ENCODE data around the gene KCTD11. TPM values are rescaled to one million over a fixed set of nuclear protein-coding genes. Genes with fewer than 3 reads are reported as not detected.
"Not testable (repeated sequence)": the region's sequence is repeated elsewhere in the genome, so short reads cannot be mapped to it uniquely, and the experiment has no call there.

The KCTD11 gene
- total RNA-seq, 2 donors from 2014 or later = 1.6 to 2.7 TPM

GRCh38 chr17:7357381-7357780 lies 5.4 kb downstream of the KCTD11 start:
- no peaks in the 10 kb centered on the region for H3K9me3 ChIP-seq (ENCODE audit: control insufficient read depth, low read length, poor library complexity, severe bottlenecking)
- H3K4me3 Mint-ChIP-seq = no peak overlapping the region
- H3K36me3 Mint-ChIP-seq (ENCODE audit: low read depth) = no peaks in the 10 kb centered on the region
- no peak for DNase-seq
- H3K27me3 Mint-ChIP-seq = peaks cover 10% of the 10 kb centered on the region
- ATAC-seq = no peak
- H3K27ac Mint-ChIP-seq = no peak overlapping the region
- H3K4me1 Mint-ChIP-seq = peaks cover 19% of the 10 kb centered on the region

GRCh38 chr17:7361906-7362305 lies 9.9 kb downstream of the KCTD11 start:
- DNase-seq (no peak), ATAC-seq (no peak)
- Mint-ChIP-seq H3K4me3 (no peak overlapping the region), H3K27ac (no peak overlapping the region), H3K36me3 (ENCODE audit: low read depth) (peaks cover 2% of the 10 kb centered on the region), H3K27me3 (peaks cover 15% of the 10 kb centered on the region), H3K4me1 (peaks cover 5% of the 10 kb centered on the region)
- no peaks in the 10 kb centered on the region for H3K9me3 ChIP-seq (ENCODE audit: control insufficient read depth, low read length, poor library complexity, severe bottlenecking)

- no peak overlapping the region for H3K27ac Mint-ChIP-seq
- DNase-seq = no peak
- peaks cover 5% of the 10 kb centered on the region for H3K4me1 Mint-ChIP-seq
- H3K9me3 ChIP-seq (ENCODE audit: control insufficient read depth, low read length, poor library complexity, severe bottlenecking) = no peaks in the 10 kb centered on the region
- H3K4me3 Mint-ChIP-seq = no peak overlapping the region
- peaks cover 15% of the 10 kb centered on the region for H3K27me3 Mint-ChIP-seq
- ATAC-seq = no peak
- H3K36me3 Mint-ChIP-seq (ENCODE audit: low read depth) = peaks cover 2% of the 10 kb centered on the region
Measured at GRCh38 chr17:7363311-7363710, 11.3 kb downstream of the KCTD11 start.

- not testable (repeated sequence) for H3K36me3 Mint-ChIP-seq (ENCODE audit: low read depth); ATAC-seq; H3K27ac Mint-ChIP-seq; H3K4me3 Mint-ChIP-seq; H3K4me1 Mint-ChIP-seq; DNase-seq; H3K9me3 ChIP-seq (ENCODE audit: control insufficient read depth, low read length, poor library complexity, severe bottlenecking)
- peaks cover 24% of the 10 kb centered on the region for H3K27me3 Mint-ChIP-seq
Measured at GRCh38 chr17:7365963-7366362, 14.0 kb downstream of the KCTD11 start.

GRCh38 chr17:7367083-7367482 lies 15.1 kb downstream of the KCTD11 start:
- no peaks in the 10 kb centered on the region for H3K9me3 ChIP-seq (ENCODE audit: control insufficient read depth, low read length, poor library complexity, severe bottlenecking)
- DNase-seq (no peak), ATAC-seq (no peak)
- H3K4me3 Mint-ChIP-seq = no peak overlapping the region
- peaks cover 2% of the 10 kb centered on the region for H3K36me3 Mint-ChIP-seq (ENCODE audit: low read depth)
- H3K27ac Mint-ChIP-seq = no peak overlapping the region
- H3K4me1 Mint-ChIP-seq = peaks cover 7% of the 10 kb centered on the region
- H3K27me3 Mint-ChIP-seq = peaks cover 17% of the 10 kb centered on the region

GRCh38 chr17:7367918-7368598 lies 16.1 kb downstream of the KCTD11 start:
- H3K27ac Mint-ChIP-seq = no peak overlapping the region
- no peak for ATAC-seq
- H3K9me3 ChIP-seq (ENCODE audit: control insufficient read depth, low read length, poor library complexity, severe bottlenecking) = no peaks in the 10 kb centered on the region
- DNase-seq = no peak
- H3K4me1 Mint-ChIP-seq = peaks cover 7% of the 10 kb centered on the region
- H3K36me3 Mint-ChIP-seq (ENCODE audit: low read depth) = peaks cover 2% of the 10 kb centered on the region
- no peak overlapping the region for H3K4me3 Mint-ChIP-seq
- peaks cover 14% of the 10 kb centered on the region for H3K27me3 Mint-ChIP-seq

- H3K4me3 Mint-ChIP-seq; H3K4me1 Mint-ChIP-seq; H3K9me3 ChIP-seq (ENCODE audit: control insufficient read depth, low read length, poor library complexity, severe bottlenecking); ATAC-seq; H3K36me3 Mint-ChIP-seq (ENCODE audit: low read depth); H3K27ac Mint-ChIP-seq; DNase-seq: not testable (repeated sequence)
- H3K27me3 Mint-ChIP-seq = peaks cover 14% of the 10 kb centered on the region
Measured at GRCh38 chr17:7368599-7368994, 16.6 kb downstream of the KCTD11 start.

- H3K9me3 ChIP-seq (ENCODE audit: control insufficient read depth, low read length, poor library complexity, severe bottlenecking) = no peaks in the 10 kb centered on the region
- DNase-seq (no peak), ATAC-seq (no peak)
- Mint-ChIP-seq H3K27ac (no peak overlapping the region), H3K4me1 (peaks cover 7% of the 10 kb centered on the region), H3K36me3 (ENCODE audit: low read depth) (peaks cover 2% of the 10 kb centered on the region), H3K27me3 (peaks cover 14% of the 10 kb centered on the region), H3K4me3 (no peak overlapping the region)
Measured at GRCh38 chr17:7369825-7370224, 17.9 kb downstream of the KCTD11 start.

- no peaks in the 10 kb centered on the region for H3K36me3 Mint-ChIP-seq (ENCODE audit: low read depth)
- H3K9me3 ChIP-seq (ENCODE audit: control insufficient read depth, low read length, poor library complexity, severe bottlenecking) = no peaks in the 10 kb centered on the region
- ATAC-seq (no peak), DNase-seq (no peak)
- H3K4me3 Mint-ChIP-seq = no peak overlapping the region
- H3K27ac Mint-ChIP-seq = no peak overlapping the region
- peaks cover 9% of the 10 kb centered on the region for H3K27me3 Mint-ChIP-seq
- peaks cover 2% of the 10 kb centered on the region for H3K4me1 Mint-ChIP-seq
Measured at GRCh38 chr17:7370853-7371252, 18.9 kb downstream of the KCTD11 start.

- H3K27ac Mint-ChIP-seq = no peak overlapping the region
- ATAC-seq (no peak), DNase-seq (no peak)
- H3K36me3 Mint-ChIP-seq (ENCODE audit: low read depth) = no peaks in the 10 kb centered on the region
- H3K4me1 Mint-ChIP-seq = peaks cover 2% of the 10 kb centered on the region
- no peak overlapping the region for H3K4me3 Mint-ChIP-seq
- peaks cover 14% of the 10 kb centered on the region for H3K27me3 Mint-ChIP-seq
- no peaks in the 10 kb centered on the region for H3K9me3 ChIP-seq (ENCODE audit: control insufficient read depth, low read length, poor library complexity, severe bottlenecking)
Measured at GRCh38 chr17:7374353-7374752, 22.4 kb downstream of the KCTD11 start.

GRCh38 chr17:7379134-7379533 lies 27.2 kb downstream of the KCTD11 start:
- no peaks in the 10 kb centered on the region for H3K9me3 ChIP-seq (ENCODE audit: control insufficient read depth, low read length, poor library complexity, severe bottlenecking)
- no peak for ATAC-seq
- H3K27ac Mint-ChIP-seq = no peak overlapping the region

GRCh38 chr17:7380321-7380720 lies 28.4 kb downstream of the KCTD11 start:
- ATAC-seq (no peak), DNase-seq (no peak)
- H3K36me3 Mint-ChIP-seq (ENCODE audit: low read depth) = peaks cover 3% of the 10 kb centered on the region
- H3K4me1 Mint-ChIP-seq = peaks cover 10% of the 10 kb centered on the region
- no peak overlapping the region for H3K27ac Mint-ChIP-seq
- H3K27me3 Mint-ChIP-seq = peaks cover 39% of the 10 kb centered on the region
- no peaks in the 10 kb centered on the region for H3K9me3 ChIP-seq (ENCODE audit: control insufficient read depth, low read length, poor library complexity, severe bottlenecking)
- H3K4me3 Mint-ChIP-seq = no peak overlapping the region

More at GRCh38 chr17:7379134-7379533, 27.2 kb downstream of the KCTD11 start:
- Mint-ChIP-seq H3K36me3 (ENCODE audit: low read depth) (peaks cover 3% of the 10 kb centered on the region), H3K4me1 (peaks cover 5% of the 10 kb centered on the region), H3K4me3 (no peak overlapping the region), H3K27me3 (peaks cover 39% of the 10 kb centered on the region)
- no peak for DNase-seq

GRCh38 chr17:7380855-7381683 lies 29.1 kb downstream of the KCTD11 start, which contains the start of gene TNK1:
Gene TNK1, plus strand, starts transcription at chr17:7381089. Its CDS starts 1,838 bp downstream, at chr17:7382927.
- H3K9me3 ChIP-seq (ENCODE audit: control insufficient read depth, low read length, poor library complexity, severe bottlenecking) = no peaks in the 10 kb centered on the region
- H3K27ac Mint-ChIP-seq = no peak within 1 kb of the TSS
- peaks cover 6% of the 10 kb centered on the region for H3K36me3 Mint-ChIP-seq (ENCODE audit: low read depth)
- peaks cover 39% of the 10 kb centered on the region for H3K27me3 Mint-ChIP-seq
- ATAC-seq (no peak), DNase-seq (no peak)
- H3K4me1 Mint-ChIP-seq = peaks cover 13% of the 10 kb centered on the region
- H3K4me3 Mint-ChIP-seq = no peak within 1 kb of the TSS

Measured in T-helper 17 cell (primary cell).